Retinal pigment epithelial cell (primary cell): Measurements from ENCODE around the gene ANKS1B.

Experiments
- DNase-seq: peaks from one replicate; pipeline ENCODE4 v3.0.0-alpha.2; 2010; ENCODE audit warnings: low read depth
- H3K4me3 ChIP-seq: 2 replicates; pipeline ENCODE4 v1.5.1; 2011; ENCODE audit warnings: mild to moderate bottlenecking, low read length, control low read depth, moderate library complexity
- TF ChIP-seq, protein P1 (sequence below): conservative IDR thresholded peaks from 2 replicates; pipeline ENCODE4 v1.5.1; 2011; ENCODE audit warnings: low read depth, low read length, control low read depth, inconsistent platforms

The ANKS1B gene

DNA sequence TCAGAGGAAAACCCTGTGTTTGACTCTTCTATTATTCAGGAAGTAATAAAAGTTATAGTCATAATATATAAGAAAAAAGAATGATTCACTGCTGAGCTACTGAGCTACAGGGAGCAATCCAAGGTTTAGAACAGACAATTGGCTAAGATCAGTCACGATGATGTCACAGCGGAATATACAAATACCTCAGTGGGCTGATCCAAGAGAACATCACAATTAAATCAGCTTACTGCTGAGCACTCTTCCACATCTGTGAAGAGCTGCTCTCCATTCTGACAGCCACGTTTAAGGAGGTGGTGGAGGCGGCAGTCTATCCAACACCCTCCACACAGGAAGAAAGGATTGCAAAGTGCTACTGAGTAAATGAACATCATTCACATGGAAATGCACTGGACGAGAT, 1068.6 kb downstream of the ANKS1B start:
- no peak overlapping the region for H3K4me3 ChIP-seq
- TF ChIP-seq, protein P1, sequence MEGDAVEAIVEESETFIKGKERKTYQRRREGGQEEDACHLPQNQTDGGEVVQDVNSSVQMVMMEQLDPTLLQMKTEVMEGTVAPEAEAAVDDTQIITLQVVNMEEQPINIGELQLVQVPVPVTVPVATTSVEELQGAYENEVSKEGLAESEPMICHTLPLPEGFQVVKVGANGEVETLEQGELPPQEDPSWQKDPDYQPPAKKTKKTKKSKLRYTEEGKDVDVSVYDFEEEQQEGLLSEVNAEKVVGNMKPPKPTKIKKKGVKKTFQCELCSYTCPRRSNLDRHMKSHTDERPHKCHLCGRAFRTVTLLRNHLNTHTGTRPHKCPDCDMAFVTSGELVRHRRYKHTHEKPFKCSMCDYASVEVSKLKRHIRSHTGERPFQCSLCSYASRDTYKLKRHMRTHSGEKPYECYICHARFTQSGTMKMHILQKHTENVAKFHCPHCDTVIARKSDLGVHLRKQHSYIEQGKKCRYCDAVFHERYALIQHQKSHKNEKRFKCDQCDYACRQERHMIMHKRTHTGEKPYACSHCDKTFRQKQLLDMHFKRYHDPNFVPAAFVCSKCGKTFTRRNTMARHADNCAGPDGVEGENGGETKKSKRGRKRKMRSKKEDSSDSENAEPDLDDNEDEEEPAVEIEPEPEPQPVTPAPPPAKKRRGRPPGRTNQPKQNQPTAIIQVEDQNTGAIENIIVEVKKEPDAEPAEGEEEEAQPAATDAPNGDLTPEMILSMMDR: no peak
- no peak for DNase-seq

DNA sequence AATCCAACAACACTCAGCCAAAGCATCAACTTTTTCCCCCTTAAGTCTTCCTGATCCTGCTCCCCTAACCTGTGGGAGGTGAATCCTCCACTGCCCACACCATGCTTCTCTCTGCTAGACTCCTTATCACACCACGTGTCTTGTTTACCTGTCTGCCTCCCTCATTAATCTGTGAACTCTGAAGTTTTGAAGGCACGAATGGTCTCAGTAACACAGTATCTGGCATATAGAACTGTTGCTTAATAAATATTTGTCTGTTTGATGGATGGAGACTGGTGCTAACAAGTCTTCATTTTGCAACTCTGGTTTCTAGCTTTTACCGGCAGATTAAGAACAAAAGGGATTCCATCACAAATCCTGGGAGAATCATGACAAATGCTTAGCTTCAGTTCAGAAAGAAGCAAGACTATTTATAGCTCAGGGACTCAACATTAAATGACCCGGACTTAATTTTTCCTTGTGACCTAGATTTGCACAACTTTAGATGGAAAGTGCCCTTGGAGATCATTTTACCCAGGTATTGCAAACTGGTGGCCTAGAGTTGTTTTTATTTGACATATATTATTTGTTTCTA, 1072.2 kb downstream of the ANKS1B start:
- DNase-seq: no peak
- H3K4me3 ChIP-seq: no peak overlapping the region
- TF ChIP-seq, protein P1: no peak

DNA sequence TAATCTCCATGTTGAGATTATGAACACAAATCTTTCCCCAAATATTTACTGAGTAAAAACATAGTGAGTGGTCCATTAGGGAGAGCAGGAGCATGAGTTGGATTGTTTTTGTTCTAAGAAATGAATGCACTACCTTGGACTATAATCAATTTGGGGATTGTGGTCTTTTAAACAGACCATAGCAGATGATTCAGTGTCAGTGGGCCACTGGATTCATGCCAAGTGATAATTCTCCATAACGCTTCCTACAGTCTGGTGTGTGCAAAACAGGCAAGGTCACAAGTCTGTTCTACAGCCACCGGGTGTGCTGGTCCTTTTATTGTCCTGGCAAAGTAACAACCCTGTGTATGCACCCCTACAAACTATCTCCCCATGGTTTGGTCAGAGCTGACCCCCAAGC, 1073.3 kb downstream of the ANKS1B start:
- no peak for DNase-seq
- no peak overlapping the region for H3K4me3 ChIP-seq
- TF ChIP-seq, protein P1: no peak

- DNase-seq: no peak
- H3K4me3 ChIP-seq: no peak overlapping the region
These were observed 1075.0 kb downstream of the ANKS1B start for GRCh38 chr12:98909746-98910145.

GRCh38 chr12:98908866-98909265, 1075.9 kb downstream of the ANKS1B start:
- TF ChIP-seq, protein P1: no peak
- DNase-seq: no peak
- H3K4me3 ChIP-seq: no peak overlapping the region

More at GRCh38 chr12:98909746-98910145, 1075.0 kb downstream of the ANKS1B start:
- TF ChIP-seq, protein P1: no peak

GRCh38 chr12:98903875-98904274, 1080.9 kb downstream of the ANKS1B start:
- TF ChIP-seq, protein P1: no peak
- no peak overlapping the region for H3K4me3 ChIP-seq
- no peak for DNase-seq

GRCh38 chr12:98901189-98901588, 1083.5 kb downstream of the ANKS1B start:
- H3K4me3 ChIP-seq: no peak overlapping the region
- DNase-seq: no peak
- TF ChIP-seq, protein P1: no peak
